Adrenal gland (tissue), 19 donors: Measurements from ENCODE around the gene GTF3C6. TPM values are rescaled to one million over a fixed set of nuclear protein-coding genes. Genes with fewer than 3 reads are reported as not detected.
A peak's percentile ranks its signal among the peaks of the same experiment; 100 is the strongest.

ENCODE experiments used
- DNase-seq, 7 donors: peaks; one replicate each; pipeline ENCODE4 v3.0.0-alpha.2; 2019 to 2020
- H3K27ac ChIP-seq, 5 donors: fragments of 200-600 bp; sonication (generic) in 4 of 5; 1 replicate in 3 of 5; 2 replicates in 2 of 5; pipeline versions ENCODE4 v1.5.1 to v1.8.0; 2016 to 2020; ENCODE audit warnings: mild to moderate bottlenecking in 1 of 5
- H3K27me3 ChIP-seq: fragments of 200-600 bp; 2 replicates; pipeline ENCODE4 v1.8.0; 2021
- H3K36me3 ChIP-seq, 2 donors: fragments of 200-600 bp; replicated peaks in 1 of 2; 1 replicate in 1 of 2; 2 replicates in 1 of 2; pipeline versions ENCODE4 v1.5.1 to v1.8.0; 2018 to 2022
- H3K4me1 ChIP-seq, 2 donors: fragments of 200-600 bp; replicated peaks in 1 of 2; 1 replicate in 1 of 2; 2 replicates in 1 of 2; pipeline versions ENCODE4 v1.5.1 to v1.8.0; 2018 to 2021
- H3K4me3 ChIP-seq, 4 donors: fragments of 200-600 bp; sonication (generic) in 3 of 4; one replicate each; pipeline ENCODE4 v1.5.1; 2016 to 2018
- H3K9me3 ChIP-seq, 3 donors: fragments of 200-600 bp; sonication (generic) in 1 of 3; replicated peaks in 1 of 3; 1 replicate in 2 of 3; 2 replicates in 1 of 3; pipeline versions ENCODE4 v1.5.1 to v1.8.0; 2016 to 2021
- CTCF ChIP-seq, 6 experiments: fragments of 450-650 bp in 4 of 6; fragments of 200-600 bp in 2 of 6; sonication (generic) in 1 of 6; IDR thresholded peaks; 1 replicate in 5 of 6; 2 replicates in 1 of 6; pipeline versions ENCODE4 v1.5.1 to v1.8.0; 2016 to 2021; ENCODE audit warnings: antibody characterized with exemption in 6 of 6, mild to moderate bottlenecking in 2 of 6, moderate library complexity in 1 of 6
- POLR2A ChIP-seq, 2 donors: fragments of 450-650 bp; IDR thresholded peaks; one replicate each; pipeline ENCODE4 v1.6.1; 2017; ENCODE audit warnings: antibody characterized with exemption in 2 of 2, mild to moderate bottlenecking in 2 of 2, moderate library complexity in 1 of 2
- WGBS, 4 donors: extraction: QIAGEN DNeasy Blood & Tissue Kit in 2 of 4; methylation state at CpG; one replicate each; pipeline versions ENCODE4 v1.1.5 to v1.1.7; 2013 to 2017; 5-methylcytosine and 5-hydroxymethylcytosine counted together
- intact Hi-C, 2 donors: fragments of 100-400 bp; cut with DNase I; formaldehyde crosslinking; loops; one replicate each; pipeline versions ENCODE4 v1.14.1 to v1.15.0; 2022 to 2023
- long read RNA-seq, 10 donors: library from polyadenylated mRNA in 3 of 10; unstranded in 2 of 10; stranded (forward) in 1 of 10; transcript quantifications; one replicate each; pipeline ENCODE4 v2.0.0 and lab custom pipeline, GENCODE V29; 2021 to 2026
- polyA plus RNA-seq, 3 donors: library from polyadenylated mRNA; stranded (reverse); fragments of 200-250 nt in 2 of 3; fragments of 350-450 nt in 1 of 3; fragmentation: Illumina TruSeq in 1 of 3; extraction: RNeasy Lipid Tissue Mini Kit (QIAGEN cat#74804) in 1 of 3; gene quantifications; one replicate each; pipeline ENCODE4 v1.2.3, GENCODE V29; 2013 to 2014
- total RNA-seq, 9 donors: library from RNA; depleted of rRNA in 4 of 9; stranded (reverse); fragments of >200 nt in 4 of 9; fragments of 120-200 nt in 1 of 9; fragmentation: NEBNext Ultra II Directional in 1 of 9; extraction: Animal tissue kit (Norgen Biotek cat#: 25700) in 1 of 9; gene quantifications; one replicate each; pipeline versions ENCODE4 v1.1.0 to v1.2.4, GENCODE V29; 2013 to 2023
- donor health status: healthy with polysubstance abuse.
- donor health status: Bipolar disorder and iron deficiency.
- donor health status: DM: yes; HTN: yes; CAD: no.
- donor health status: DM: no; HTN: no; CAD: no.
- donor health status: DM: no; HTN: no; CAD: no.
- donor health status: DM: yes; HTN: yes; CAD: no.

The GTF3C6 gene, protein sequence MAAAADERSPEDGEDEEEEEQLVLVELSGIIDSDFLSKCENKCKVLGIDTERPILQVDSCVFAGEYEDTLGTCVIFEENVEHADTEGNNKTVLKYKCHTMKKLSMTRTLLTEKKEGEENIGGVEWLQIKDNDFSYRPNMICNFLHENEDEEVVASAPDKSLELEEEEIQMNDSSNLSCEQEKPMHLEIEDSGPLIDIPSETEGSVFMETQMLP
- total RNA-seq (10 to 100 TPM; 48.3 to 95.3 (median 70.2) TPM), polyA plus RNA-seq (100 to 1,000 TPM in 1 of 3 donors, 10 to 100 TPM in 2; 74.7 to 133 (median 87.2) TPM)
- long read RNA-seq, donor 1, transcript GTF3C6-201 (6 exons, 952 nt) = major isoform, 81 of 155 reads
- long read RNA-seq, donor 1, partial matches to known transcripts = 73 of 155 reads
- long read RNA-seq, donor 1, other reads (novel, unspliced or antisense) = 0 of 155 reads
- long read RNA-seq, donor 2, transcript GTF3C6-201 (6 exons, 952 nt) = major isoform, 60 of 114 reads
- long read RNA-seq, donor 2, partial matches to known transcripts = 53 of 114 reads
- long read RNA-seq, donor 2, other reads (novel, unspliced or antisense) = 0 of 114 reads
- long read RNA-seq, donor 3, transcript GTF3C6-201 (6 exons, 952 nt) = major isoform, 52 of 103 reads
- long read RNA-seq, donor 3, partial matches to known transcripts = 51 of 103 reads
- long read RNA-seq, donor 3, other reads (novel, unspliced or antisense) = 0 of 103 reads
- long read RNA-seq, donor 4, transcript GTF3C6-201 (6 exons, 952 nt) = major isoform, 100 of 110 reads
- long read RNA-seq, donor 4, partial matches to known transcripts = 5 of 110 reads
- long read RNA-seq, donor 4, other reads (novel, unspliced or antisense) = 5 of 110 reads
- long read RNA-seq, donor 5, transcript GTF3C6-201 (6 exons, 952 nt) = major isoform, 119 of 132 reads
- long read RNA-seq, donor 5, partial matches to known transcripts = 3 of 132 reads
- long read RNA-seq, donor 5, other reads (novel, unspliced or antisense) = 9 of 132 reads
- long read RNA-seq, donor 6, transcript GTF3C6-201 (6 exons, 952 nt) = major isoform, 50 of 57 reads
- long read RNA-seq, donor 6, partial matches to known transcripts = 2 of 57 reads
- long read RNA-seq, donor 6, other reads (novel, unspliced or antisense) = 5 of 57 reads
- long read RNA-seq, donor 7, transcript GTF3C6-201 (6 exons, 952 nt) = major isoform, 40 of 88 reads
- long read RNA-seq, donor 7, partial matches to known transcripts = 48 of 88 reads
- long read RNA-seq, donor 7, other reads (novel, unspliced or antisense) = 0 of 88 reads
- long read RNA-seq, donor 8, transcript GTF3C6-201 (6 exons, 952 nt) = major isoform, 68 of 162 reads
- long read RNA-seq, donor 8, partial matches to known transcripts = 94 of 162 reads
- long read RNA-seq, donor 8, other reads (novel, unspliced or antisense) = 0 of 162 reads
- long read RNA-seq, donor 9, transcript GTF3C6-201 (6 exons, 952 nt) = major isoform, 63 of 133 reads
- long read RNA-seq, donor 9, partial matches to known transcripts = 69 of 133 reads
- long read RNA-seq, donor 9, other reads (novel, unspliced or antisense) = 0 of 133 reads
- long read RNA-seq, donor 10, transcript GTF3C6-201 (6 exons, 952 nt) = major isoform, 32 of 86 reads
- long read RNA-seq, donor 10, partial matches to known transcripts = 49 of 86 reads
- long read RNA-seq, donor 10, other reads (novel, unspliced or antisense) = 5 of 86 reads

- no peaks in the 10 kb centered on the region for H3K27me3 ChIP-seq
- 0 to 1% (median 0%) methylated on average over 37 to 70 of the region's 70 CpGs for WGBS, 4 donors
- peak within 1 kb of the TSS; percentile 68 to 95 (median 88) for H3K27ac ChIP-seq
- peak; percentile 90 to 98 (median 95) for DNase-seq
- peak within 1 kb of the TSS; percentile 20 to 88 (median 74) for H3K4me3 ChIP-seq
- H3K36me3 ChIP-seq = peaks cover 0 to 26% of the 10 kb centered on the region in 2 donors
- H3K4me1 ChIP-seq = peaks cover 5 to 17% of the 10 kb centered on the region in 2 donors
- peak in 1 of 6 experiments; percentile 20 for TF ChIP-seq CTCF (IDR thresholded peaks at IDR 0.05)
- peak; percentile 51 to 81 for TF ChIP-seq POLR2A (IDR thresholded peaks at IDR 0.05)
- H3K9me3 ChIP-seq = no peaks in the 10 kb centered on the region
- intact Hi-C loops = loop anchor here in 1 of 2 donors (10.0 kb wide), 1 partner anchor 84 kb away; the partner anchor contains the start of gene AMD1
Measured at GRCh38 chr6:110958329-110959192, at the start of gene GTF3C6. GTF3C6 (plus strand) TSS chr6:110958706; CDS start chr6:110958770, 64 bp downstream.

DNA sequence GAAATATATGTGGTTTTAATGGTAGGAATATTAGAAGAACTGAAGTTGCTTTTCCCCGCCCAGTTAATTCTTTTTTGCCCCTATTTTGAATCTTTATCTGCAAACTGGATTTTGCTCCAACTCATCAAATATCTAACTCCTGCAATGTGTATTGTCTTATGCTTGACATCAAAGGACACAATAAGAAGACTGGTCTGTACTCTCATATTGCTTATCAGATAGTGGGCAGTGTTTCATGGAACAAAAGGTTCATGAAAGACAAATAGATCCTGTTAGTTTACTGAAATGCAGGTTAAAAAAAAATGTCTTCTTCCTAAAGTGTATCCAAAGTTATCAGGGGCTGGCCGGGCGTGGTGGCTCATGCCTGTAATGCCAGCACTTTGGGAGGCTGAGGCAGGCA, 27.7 kb upstream of the GTF3C6 start:
- Histone ChIP-seq H3K27ac (no peak overlapping the region), H3K36me3 (no peaks in the 10 kb centered on the region), H3K4me3 (no peak overlapping the region), H3K27me3 (peaks cover 5% of the 10 kb centered on the region), H3K4me1 (no peaks in the 10 kb centered on the region), H3K9me3 (no peaks in the 10 kb centered on the region)
- intact Hi-C loops = no loop called here
- DNase-seq = no peak
- WGBS, 4 donors = 90 to 98% (median 94%) methylated on average over 3 of the region's 3 CpGs
- TF ChIP-seq CTCF (IDR thresholded peaks at IDR 0.05) = no peak
- TF ChIP-seq POLR2A (IDR thresholded peaks at IDR 0.05) = no peak

DNA sequence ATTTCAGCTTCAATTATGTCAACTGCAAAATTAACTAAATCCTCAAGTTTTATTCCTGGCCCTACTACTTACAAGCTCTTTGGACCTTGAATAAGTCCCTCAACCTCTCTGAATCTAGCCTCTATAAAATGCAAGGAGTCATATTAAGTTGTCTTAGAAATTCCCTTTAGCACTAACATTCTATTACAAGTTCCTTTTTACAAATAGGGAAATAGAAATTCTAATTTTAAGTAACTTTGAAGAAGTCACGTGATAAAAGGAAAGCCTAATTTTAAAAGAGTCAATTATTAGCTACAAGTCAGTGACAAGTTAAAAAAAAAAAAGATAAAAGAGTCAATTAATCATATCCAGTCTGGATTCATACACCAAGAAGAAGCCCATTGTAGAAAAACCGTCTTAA, 24.6 kb upstream of the GTF3C6 start:
- Histone ChIP-seq H3K4me3 (no peak overlapping the region), H3K27ac (no peak overlapping the region), H3K9me3 (no peaks in the 10 kb centered on the region), H3K4me1 (no peaks in the 10 kb centered on the region), H3K36me3 (no peaks in the 10 kb centered on the region), H3K27me3 (peaks cover 5% of the 10 kb centered on the region)
- intact Hi-C loops = no loop called here
- WGBS, 4 donors = 53 to 74% (median 67%) methylated on average over 2 of the region's 2 CpGs
- DNase-seq = no peak
- no peak for TF ChIP-seq CTCF (IDR thresholded peaks at IDR 0.05)
- no peak for TF ChIP-seq POLR2A (IDR thresholded peaks at IDR 0.05)
